SK-N-MC (cell line): ENCODE results near the gene SERINC1.

Source experiments
- EZH2 ChIP-seq: fragments of 200-600 bp; sonication (generic); IDR thresholded peaks from one replicate; pipeline ENCODE4 v1.6.1; 2017; ENCODE audit warnings: antibody characterized with exemption
- FOXP2 ChIP-seq: optimal IDR thresholded peaks from 2 replicates; pipeline ENCODE3; 2011; ENCODE audit warnings: mild to moderate bottlenecking, moderate library complexity; ENCODE audit not compliant: insufficient read depth; ENCODE audit errors: extremely low read length, control extremely low read depth
- POLR2AphosphoS5 ChIP-seq: IDR thresholded peaks from 2 replicates; pipeline ENCODE4 v1.6.1; 2012; ENCODE audit warnings: mild to moderate bottlenecking, low read depth, low read length, borderline replicate concordance

- TF ChIP-seq POLR2AphosphoS5 (no peak; the same call in none of the 2 replicates), EZH2 (no peak), FOXP2 (no peak)
Measured at GRCh38 chr6:122399055-122399347, 72.6 kb downstream of the SERINC1 start.
